A673 (cell line): ENCODE data around the gene GDPD1.
"Not testable (repeated sequence)": the region's sequence is repeated elsewhere in the genome, so short reads cannot be mapped to it uniquely, and the experiment has no call there.

Experiments used
- CTCF ChIP-seq: fragments of 300-800, 200-600 bp; sonication (generic); conservative IDR thresholded peaks from 2 replicates; pipeline ENCODE4 v1.5.1; 2017; ENCODE audit warnings: low read depth, mild to moderate bottlenecking, antibody characterized with exemption, low read length, moderate library complexity, mixed read lengths
- EZH2 ChIP-seq: fragments of 200-600 bp; sonication (generic); IDR thresholded peaks from 2 replicates; pipeline ENCODE4 v1.6.1; 2017; ENCODE audit warnings: borderline replicate concordance, low read depth, mild to moderate bottlenecking, mixed read lengths, antibody characterized with exemption, low read length; ENCODE audit not compliant: poor library complexity, severe bottlenecking

GRCh38 chr17:59290302-59290998, 70.1 kb downstream of the GDPD1 start:
- TF ChIP-seq CTCF, EZH2: not testable (repeated sequence)
